ENCODE results near the gene PTPMT1.

The PTPMT1 gene

DNA sequence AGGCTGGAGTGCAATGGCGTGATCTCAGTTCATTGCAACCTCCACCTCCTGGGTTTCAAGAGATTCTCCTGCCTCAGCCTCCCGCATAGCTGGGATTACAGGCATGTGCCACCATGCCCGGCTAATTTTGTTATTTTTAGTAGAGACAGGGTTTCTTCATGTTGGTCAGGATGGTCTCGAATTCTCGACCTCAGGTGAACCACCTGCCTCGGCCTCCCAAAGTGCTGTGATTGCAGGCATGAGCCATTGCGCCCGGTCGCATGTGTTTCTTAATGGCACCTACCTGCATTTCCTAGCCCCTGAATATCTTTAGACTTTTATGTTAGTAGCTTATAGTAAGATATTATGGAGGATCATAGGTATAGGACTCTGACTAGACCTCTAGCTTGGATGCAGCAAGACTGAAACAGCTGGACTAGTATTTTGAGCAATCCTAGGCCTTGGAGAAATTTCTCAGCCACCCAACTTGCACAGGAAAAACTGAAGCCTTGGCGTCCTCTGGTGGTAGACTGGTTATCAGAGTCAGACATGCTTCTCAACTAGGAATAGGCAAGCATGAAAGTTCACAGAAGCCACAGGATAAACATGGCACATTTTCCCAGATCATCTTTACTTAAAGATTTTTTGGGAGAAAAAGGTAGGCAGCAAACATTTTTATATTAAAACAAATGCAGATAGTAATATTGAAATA, 51.5 kb downstream of the PTPMT1 start:
- FAIRE-seq, result no peak

DNA sequence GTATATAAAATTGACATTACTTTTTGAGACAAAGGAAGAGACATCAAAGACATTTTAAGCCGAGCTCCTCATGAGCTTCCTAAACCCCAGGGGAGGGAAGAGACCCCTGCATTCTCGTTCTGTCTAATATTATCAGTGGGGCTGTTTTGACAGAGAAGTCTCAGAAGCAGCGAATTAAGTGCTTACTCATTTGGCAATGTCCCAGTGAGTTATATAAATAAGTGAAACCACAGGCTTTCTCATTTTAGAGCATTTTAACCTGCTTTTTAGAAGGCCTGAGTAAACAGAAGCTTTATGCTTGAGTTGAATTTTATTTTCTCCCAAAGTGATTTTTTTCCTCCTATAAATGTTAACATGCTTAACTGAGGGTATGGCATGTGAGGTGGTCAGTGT, 52.0 kb downstream of the PTPMT1 start:
- no peak for FAIRE-seq

DNA sequence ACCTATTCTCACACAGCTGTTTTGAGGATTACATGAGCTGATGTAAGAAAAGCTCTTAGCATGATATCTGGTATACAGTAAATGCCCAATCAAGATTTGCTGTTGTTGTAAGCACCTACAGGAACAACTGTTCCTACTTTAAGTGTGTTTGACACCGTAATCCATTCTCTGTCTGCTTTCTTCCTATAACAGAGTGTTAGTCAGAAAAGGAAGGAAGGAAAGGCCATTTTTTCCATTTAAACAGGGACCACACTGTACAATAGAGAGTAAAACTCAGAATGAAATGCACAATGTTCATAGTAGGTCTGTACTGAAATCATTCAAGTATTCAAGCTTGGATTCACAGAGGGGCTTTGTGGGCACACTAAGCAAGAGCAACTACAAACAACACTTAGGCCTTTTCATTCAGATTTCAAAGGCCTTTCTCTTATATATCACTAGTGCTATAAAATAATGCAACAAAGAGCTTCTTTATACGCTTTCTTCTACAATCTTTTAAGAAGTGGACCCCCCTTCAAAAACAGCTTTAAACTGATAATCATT, 55.5 kb downstream of the PTPMT1 start:
- FAIRE-seq, result no peak

All from A204.1 (cell line).